Mucosa of descending colon (tissue), 3 donors: ENCODE measurements around the gene PLCG2. TPM values are rescaled to one million over a fixed set of nuclear protein-coding genes. Genes with fewer than 3 reads are reported as not detected.

Experiments used
- ATAC-seq: fragments of 200-7000 bp; cut with Tn5 transposase; one replicate; pipeline ENCODE4 v1.9.1; 2020; ENCODE audit warnings: mild to moderate bottlenecking, moderate library complexity
- DNase-seq, 3 donors: peaks; one replicate each; pipeline ENCODE4 v3.0.0-alpha.2; 2020
- H3K36me3 ChIP-seq: fragments of 200-600 bp; one replicate; pipeline ENCODE4 v1.8.0; 2021; ENCODE audit warnings: low read depth, mild to moderate bottlenecking
- H3K4me1 ChIP-seq: fragments of 200-600 bp; one replicate; pipeline ENCODE4 v1.8.0; 2021; ENCODE audit warnings: low read depth, mild to moderate bottlenecking
- H3K4me3 ChIP-seq: fragments of 200-600 bp; one replicate; pipeline ENCODE4 v1.8.0; 2021; ENCODE audit warnings: mild to moderate bottlenecking
- H3K9me3 ChIP-seq: fragments of 200-600 bp; one replicate; pipeline ENCODE4 v1.8.0; 2021; ENCODE audit warnings: mild to moderate bottlenecking
- CTCF ChIP-seq: fragments of 200-600 bp; IDR thresholded peaks from one replicate; pipeline ENCODE4 v1.8.0; 2022; ENCODE audit warnings: antibody characterized with exemption, mild to moderate bottlenecking
- intact Hi-C, 2 donors: fragments of 100-400 bp; cut with DNase I in 1 of 2; cut with micrococcal nuclease in 1 of 2; formaldehyde crosslinking; loops; one replicate each; pipeline versions ENCODE4 v1.11.0 to v1.11.1; 2022; cut with DNase I, micrococcal nuclease
- total RNA-seq, 3 donors: library from RNA; stranded (reverse); fragmentation: NEBNext Ultra II Directional in 2 of 3; extraction: Animal tissue kit (Norgen Biotek cat#: 25700) in 2 of 3; gene quantifications; one replicate each; pipeline versions ENCODE4 v1.2.1 to v1.2.4, GENCODE V29; 2021 to 2023
- donor health status: DM: no; HTN: no; CAD: no; lungs with moderate emphysema.
- donor health status: DM: no; HTN: no; CAD: no.
- donor health status: DM: no; HTN: yes; CAD: no.

The PLCG2 gene
- total RNA-seq, 3 donors from 2014 or later: 14.7 to 19.5 (median 15.0) TPM

- Histone ChIP-seq H3K4me3 (no peak overlapping the region), H3K36me3 (no peaks in the 10 kb centered on the region), H3K9me3 (no peaks in the 10 kb centered on the region), H3K4me1 (no peaks in the 10 kb centered on the region)
- intact Hi-C loops: no loop called here
- peak; percentile 51 for ATAC-seq
- DNase-seq: no peak
- no peak for TF ChIP-seq CTCF
Measured at GRCh38 chr16:81940781-81941560, 161.9 kb downstream of the PLCG2 start.

DNA sequence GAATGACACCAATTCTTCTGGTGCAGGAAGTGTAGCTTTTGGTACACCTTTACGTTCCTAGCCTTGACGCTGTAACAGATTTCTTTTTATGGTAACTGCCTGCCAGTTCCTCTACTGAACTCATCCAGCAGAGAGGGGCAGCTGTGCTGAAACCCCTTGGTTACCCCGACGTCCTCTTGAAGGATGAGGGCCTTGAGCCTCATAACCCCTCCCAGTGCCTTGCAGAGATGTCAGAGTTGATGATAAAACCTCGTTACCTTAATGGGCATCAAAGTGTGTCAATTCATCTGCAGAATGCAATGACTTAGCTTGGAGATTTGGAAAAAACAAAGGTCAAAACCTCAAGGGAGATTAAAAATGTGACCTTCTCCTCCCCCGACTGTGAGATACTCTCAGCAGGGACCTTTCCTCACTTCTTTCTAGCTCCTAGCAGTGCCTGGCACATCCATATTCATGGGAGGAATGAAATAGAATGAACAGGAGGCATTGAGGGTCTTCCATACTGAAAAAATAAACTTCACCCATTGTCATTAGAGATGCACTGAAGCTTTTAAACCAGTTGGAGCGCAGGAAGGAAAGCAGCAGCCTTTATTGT lies 163.0 kb downstream of the PLCG2 start:
- no peaks in the 10 kb centered on the region for H3K9me3 ChIP-seq
- H3K4me1 ChIP-seq: no peaks in the 10 kb centered on the region
- DNase-seq: no peak
- H3K4me3 ChIP-seq: no peak overlapping the region
- no peak for ATAC-seq
- no peaks in the 10 kb centered on the region for H3K36me3 ChIP-seq
- intact Hi-C loops: no loop called here
- TF ChIP-seq CTCF: no peak

- no peaks in the 10 kb centered on the region for H3K36me3 ChIP-seq
- no peak for TF ChIP-seq CTCF
- intact Hi-C loops: no loop called here
- no peak overlapping the region for H3K4me3 ChIP-seq
- no peaks in the 10 kb centered on the region for H3K9me3 ChIP-seq
- H3K4me1 ChIP-seq: no peaks in the 10 kb centered on the region
- DNase-seq (no peak), ATAC-seq (no peak)
Measured at GRCh38 chr16:81945665-81946064, 166.6 kb downstream of the PLCG2 start.

DNA sequence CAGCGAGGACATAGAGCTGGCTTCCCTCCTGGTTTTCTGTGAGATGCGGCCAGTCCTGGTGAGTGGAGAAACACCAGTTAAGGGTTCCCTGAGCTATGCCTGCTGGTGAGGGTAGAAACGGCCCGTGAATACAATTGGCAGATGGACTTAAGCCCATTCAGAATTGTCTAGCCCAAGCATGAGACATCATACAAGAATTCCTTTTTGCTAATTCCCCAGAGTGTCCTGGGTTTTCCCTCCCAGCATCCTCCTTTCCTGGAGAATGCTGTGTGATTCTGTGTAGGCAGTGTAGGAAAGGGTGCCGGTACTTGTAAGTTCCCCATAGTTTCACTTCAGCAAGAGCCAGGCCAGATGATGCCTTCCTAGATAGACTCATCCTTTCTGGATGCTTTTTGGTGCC lies 167.1 kb downstream of the PLCG2 start:
- ATAC-seq (no peak), DNase-seq (no peak)
- Histone ChIP-seq H3K9me3 (no peaks in the 10 kb centered on the region), H3K4me3 (no peak overlapping the region), H3K36me3 (no peaks in the 10 kb centered on the region), H3K4me1 (no peaks in the 10 kb centered on the region)
- TF ChIP-seq CTCF: no peak
- intact Hi-C loops: no loop called here

DNA sequence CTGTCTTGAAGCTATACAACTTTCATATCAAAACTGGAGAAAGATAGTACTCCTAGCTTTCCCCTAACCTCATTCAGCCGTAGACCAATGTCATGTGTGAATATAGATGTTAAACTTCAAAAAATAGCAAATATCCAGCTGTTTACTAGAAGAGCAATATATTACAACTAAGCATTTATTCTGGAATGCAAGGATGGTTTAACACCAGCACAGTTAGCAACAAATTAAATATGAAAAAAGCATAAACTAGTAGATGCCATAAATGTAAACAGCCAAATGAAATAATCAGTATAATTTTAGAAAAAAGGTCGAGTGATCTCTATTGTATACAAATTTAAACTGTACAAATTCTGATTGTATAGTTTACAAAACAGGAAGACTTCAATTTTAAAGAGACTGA lies 172.5 kb downstream of the PLCG2 start:
- intact Hi-C loops: no loop called here
- Histone ChIP-seq H3K4me3 (no peak overlapping the region), H3K4me1 (no peaks in the 10 kb centered on the region), H3K9me3 (peaks cover 6% of the 10 kb centered on the region), H3K36me3 (no peaks in the 10 kb centered on the region)
- no peak for ATAC-seq
- TF ChIP-seq CTCF: no peak
- DNase-seq: no peak
